NB4 (cell line): ENCODE data around the gene FANK1.

Experiments
- TF ChIP-seq, protein P1 (sequence below): IDR thresholded peaks from 2 replicates; pipeline ENCODE4 v1.6.1; 2011; ENCODE audit warnings: low read depth, low read length
- TF ChIP-seq, protein P2 (sequence below): IDR thresholded peaks from one replicate; pipeline ENCODE4 v1.5.1; 2012; ENCODE audit warnings: low read depth, low read length

DNA sequence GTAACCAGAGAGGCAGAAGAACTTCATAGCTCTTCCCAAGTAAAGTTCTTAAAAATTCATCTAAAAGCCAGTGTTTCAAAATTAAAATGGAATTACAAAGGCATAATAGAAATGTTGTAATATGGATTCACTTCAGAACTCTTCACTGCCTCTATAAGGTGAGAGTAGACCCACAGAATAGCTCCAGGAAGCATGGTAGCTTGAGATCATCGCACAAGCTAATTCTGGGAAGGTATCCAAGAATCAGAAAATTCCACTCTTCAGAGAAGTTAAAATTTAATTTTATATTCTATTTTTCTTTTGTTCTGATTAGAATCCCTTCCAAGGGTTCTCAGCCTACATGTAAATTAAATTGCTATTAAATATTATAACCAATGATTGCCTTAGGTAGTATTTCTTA is 13.8 kb upstream of the FANK1 start:
- TF ChIP-seq, protein P1, sequence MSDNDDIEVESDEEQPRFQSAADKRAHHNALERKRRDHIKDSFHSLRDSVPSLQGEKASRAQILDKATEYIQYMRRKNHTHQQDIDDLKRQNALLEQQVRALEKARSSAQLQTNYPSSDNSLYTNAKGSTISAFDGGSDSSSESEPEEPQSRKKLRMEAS, result no peak
- TF ChIP-seq, protein P2, sequence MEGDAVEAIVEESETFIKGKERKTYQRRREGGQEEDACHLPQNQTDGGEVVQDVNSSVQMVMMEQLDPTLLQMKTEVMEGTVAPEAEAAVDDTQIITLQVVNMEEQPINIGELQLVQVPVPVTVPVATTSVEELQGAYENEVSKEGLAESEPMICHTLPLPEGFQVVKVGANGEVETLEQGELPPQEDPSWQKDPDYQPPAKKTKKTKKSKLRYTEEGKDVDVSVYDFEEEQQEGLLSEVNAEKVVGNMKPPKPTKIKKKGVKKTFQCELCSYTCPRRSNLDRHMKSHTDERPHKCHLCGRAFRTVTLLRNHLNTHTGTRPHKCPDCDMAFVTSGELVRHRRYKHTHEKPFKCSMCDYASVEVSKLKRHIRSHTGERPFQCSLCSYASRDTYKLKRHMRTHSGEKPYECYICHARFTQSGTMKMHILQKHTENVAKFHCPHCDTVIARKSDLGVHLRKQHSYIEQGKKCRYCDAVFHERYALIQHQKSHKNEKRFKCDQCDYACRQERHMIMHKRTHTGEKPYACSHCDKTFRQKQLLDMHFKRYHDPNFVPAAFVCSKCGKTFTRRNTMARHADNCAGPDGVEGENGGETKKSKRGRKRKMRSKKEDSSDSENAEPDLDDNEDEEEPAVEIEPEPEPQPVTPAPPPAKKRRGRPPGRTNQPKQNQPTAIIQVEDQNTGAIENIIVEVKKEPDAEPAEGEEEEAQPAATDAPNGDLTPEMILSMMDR, result no peak
